HUDEP-2 (cell line): ENCODE data around the gene POLR1H.
"Not testable (repeated sequence)": the region's sequence is repeated elsewhere in the genome, so short reads cannot be mapped to it uniquely, and the experiment has no call there.

Source experiments
- DNase-seq, 76 experiments: peaks; one replicate each; lab custom pipeline; 2025; ENCODE audit not compliant: unreplicated experiment in 76 of 76; lab: John Stamatoyannopoulos, UW

POLR1H gene, protein sequence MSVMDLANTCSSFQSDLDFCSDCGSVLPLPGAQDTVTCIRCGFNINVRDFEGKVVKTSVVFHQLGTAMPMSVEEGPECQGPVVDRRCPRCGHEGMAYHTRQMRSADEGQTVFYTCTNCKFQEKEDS

DNA sequence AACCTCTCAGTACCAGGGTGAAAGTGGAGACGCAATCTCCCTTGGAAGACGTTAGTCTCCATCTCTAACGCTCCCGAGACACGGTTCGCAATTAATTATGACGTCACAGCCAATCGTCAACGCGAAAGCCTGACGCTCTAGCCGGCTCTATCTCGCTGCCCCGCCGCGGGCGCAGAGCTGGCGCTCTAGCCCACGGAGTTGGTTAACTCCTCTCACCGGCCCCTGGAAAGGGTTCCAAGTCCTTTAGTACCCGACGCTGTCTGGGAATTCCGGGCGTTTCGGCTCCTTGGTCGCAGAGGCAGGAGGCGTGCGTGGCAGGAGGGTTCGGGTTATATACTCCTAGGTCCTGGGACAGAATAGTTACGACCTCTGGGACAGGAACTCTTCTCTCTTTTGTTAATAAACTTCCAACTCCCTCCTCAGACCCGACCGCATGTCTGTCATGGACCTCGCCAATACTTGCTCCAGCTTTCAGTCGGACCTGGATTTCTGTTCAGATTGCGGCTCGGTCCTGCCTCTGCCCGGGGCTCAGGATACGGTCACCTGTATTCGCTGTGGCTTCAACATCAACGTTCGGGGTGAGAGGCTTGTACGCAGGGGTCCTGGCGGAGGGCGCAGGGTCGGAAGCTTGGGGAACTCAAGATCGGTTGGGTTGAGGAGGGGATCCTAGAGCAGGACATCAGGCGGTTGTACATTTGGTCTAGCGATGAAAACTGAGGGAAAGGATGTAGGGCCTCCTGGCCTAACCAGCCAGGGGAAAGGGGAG lies at the start of gene POLR1H:
Gene POLR1H, plus strand, starts transcription at position 174 of the 766 bp plus-strand sequence. Its CDS starts 260 bp downstream, at position 434.
- DNase-seq = peak in 74 of 76 experiments; percentile 58 to 97 (median 90)

DNA sequence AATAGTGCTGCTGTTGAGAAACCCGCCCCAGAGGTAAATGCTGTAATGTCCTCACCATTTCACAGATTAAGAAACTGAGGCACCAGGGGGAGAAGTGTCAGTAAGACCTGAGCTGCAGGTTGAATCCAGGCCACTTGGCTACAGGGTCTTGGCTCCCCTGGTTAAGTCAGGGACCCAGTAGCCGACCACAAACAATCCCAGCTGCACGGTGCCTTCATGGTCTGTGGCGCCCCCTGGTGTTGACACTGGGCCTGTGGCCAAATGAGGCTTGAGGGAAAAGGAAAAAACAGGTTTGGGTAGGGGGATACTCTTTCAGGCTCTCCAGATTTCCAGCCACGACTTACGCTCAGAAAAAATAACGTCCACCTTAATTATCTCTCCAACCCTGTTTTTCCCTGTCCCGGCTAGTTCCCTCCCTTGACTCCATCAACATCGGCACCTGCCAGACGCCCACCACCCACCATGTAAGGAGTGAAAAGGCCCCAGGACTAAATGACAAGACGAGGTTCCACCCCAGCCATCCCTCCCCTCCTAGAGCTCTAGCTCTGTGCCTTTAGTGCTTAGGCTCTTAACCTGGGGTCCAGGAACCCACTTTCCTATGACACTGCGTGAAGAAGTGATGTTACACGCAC lies 47.7 kb upstream of the POLR1H start:
- DNase-seq = peak in 14 of 76 experiments; percentile 3 to 24 (median 17)

- no peak for DNase-seq
These were observed 41.2 kb upstream of the POLR1H start for GRCh38 chr6:30019819-30020218.

DNA sequence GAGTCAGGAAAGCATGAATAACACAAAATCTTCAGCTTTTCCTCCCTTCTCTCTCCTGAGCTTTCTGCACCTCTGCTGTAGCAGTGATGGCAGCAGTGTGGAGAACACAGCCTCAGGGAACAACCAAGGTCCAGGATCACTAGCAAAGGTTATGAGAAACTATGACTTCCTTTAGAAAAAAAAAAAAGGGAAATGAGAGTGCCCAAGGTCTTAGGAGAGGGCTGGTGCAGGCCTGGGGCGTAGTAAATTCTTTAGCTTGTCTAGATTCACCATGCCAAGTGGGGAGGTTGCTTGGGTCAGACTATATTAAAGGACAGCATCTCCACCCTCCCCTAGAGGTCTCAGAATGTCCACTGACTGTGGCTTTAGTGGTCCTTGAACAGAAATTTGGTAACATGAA lies 40.4 kb upstream of the POLR1H start:
- no peak for DNase-seq

DNA sequence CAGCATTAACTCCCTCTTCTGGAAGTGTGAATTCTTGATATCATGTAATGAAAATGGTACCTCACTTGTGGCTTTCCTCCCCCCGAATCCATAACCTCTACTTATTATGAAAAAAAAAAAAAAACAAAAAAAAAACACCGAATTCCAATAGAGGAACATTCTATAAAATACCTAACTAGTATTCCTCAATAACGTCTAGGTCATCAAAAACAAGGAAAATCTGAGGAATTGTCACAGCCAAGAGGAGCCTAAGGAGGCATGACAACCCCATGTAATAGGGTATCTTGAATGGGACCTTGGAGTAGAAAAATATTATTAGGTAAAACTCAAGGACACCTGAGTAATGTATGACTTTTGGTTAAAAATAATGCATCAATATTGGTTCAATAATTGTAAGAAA lies 38.9 kb upstream of the POLR1H start:
- DNase-seq = no peak

DNA sequence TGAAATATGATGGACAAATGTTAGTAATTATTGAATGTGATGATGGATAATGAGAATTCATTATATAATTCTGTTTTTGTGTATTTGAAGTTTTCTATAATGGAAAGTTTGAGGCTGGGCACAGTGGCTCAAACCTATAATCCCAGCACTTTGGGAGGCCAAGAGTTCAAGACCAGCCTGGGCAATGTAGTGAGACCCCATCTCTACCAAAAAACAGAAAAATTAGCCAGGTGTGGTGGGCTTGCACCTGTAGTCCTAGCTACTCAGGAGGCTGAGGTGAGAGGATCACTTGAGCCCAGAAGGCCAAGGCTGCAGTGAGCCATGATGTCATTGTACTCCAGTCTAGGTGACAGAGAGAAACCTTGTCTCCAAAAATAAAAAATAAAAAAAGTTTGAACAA lies 38.4 kb upstream of the POLR1H start:
- DNase-seq = not testable (repeated sequence)

GRCh38 chr6:30025186-30025585 lies 35.9 kb upstream of the POLR1H start:
- DNase-seq = no peak

- no peak for DNase-seq
These were observed 31.5 kb upstream of the POLR1H start for GRCh38 chr6:30029588-30029987.

DNA sequence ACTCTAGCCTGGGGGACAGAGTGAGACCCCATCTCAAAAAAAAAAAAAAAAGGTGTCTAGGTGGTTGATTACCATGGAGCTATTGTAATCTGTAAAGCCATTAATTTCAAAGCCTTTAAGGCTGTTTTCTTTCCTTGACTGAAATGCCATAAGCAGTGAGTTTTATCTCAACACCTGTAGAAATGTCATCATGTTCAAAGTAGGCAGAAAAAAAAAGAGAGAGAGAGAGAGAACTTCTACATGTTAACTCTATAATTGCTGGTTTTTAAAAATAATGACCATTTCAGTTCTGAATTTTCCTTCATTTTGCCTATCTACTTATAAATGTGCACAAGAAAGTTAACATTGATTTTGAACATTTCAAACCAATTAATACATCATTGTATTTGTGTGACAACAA lies 29.7 kb upstream of the POLR1H start:
- no peak for DNase-seq

- DNase-seq = not testable (repeated sequence)
These were observed 27.6 kb upstream of the POLR1H start for GRCh38 chr6:30033440-30033839.

DNA sequence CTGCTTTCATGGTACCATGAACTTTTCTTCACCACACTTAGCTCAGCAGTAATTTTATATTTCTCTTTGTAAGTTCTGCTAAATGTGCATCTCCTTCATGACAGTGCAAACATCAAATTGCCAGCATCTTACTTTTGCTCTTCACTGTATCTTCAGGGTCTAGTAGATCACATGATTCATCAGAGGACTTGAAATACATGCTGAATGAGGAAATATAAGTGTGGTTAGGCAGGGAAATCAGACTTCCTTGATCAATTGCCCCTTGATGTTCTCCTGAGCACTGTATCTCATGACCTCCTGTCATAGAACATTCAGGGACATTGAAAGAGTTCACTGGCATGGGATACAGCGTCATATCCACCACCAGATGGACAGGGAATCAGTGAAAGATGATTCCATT lies 25.3 kb upstream of the POLR1H start:
- no peak for DNase-seq

DNA sequence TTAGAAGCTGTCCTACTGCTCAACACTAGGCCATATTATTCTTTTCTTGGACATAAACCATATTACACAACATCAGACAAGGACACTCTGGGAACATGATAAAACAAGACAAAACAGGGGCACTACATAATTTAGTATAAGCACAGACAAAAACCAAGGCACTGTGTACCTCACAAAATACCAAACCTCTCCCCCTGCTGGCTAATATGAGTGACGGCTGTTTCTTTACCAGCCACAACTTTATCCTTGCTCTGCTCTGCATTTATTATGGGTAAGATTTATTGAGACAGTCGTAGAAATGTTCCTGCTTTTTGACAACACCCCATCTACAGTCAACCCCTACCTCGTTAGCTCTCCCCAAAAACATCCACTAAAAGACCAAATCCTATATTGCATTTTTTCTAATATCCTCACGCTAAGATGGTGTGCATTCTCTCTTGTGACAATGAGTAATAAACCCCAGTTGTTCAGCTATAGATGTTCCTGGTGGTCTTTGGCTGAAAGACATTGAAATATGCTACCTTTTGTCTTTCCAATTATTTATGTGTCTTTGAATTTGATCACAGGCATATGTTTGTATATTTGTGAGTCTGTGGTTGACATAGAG lies 23.8 kb upstream of the POLR1H start:
- DNase-seq = peak in 7 of 76 experiments; percentile 4 to 33 (median 23)

- no peak for DNase-seq
These were observed 19.8 kb upstream of the POLR1H start for GRCh38 chr6:30041221-30041620.

- DNase-seq = no peak
These were observed 19.2 kb upstream of the POLR1H start for GRCh38 chr6:30041821-30042220.

DNA sequence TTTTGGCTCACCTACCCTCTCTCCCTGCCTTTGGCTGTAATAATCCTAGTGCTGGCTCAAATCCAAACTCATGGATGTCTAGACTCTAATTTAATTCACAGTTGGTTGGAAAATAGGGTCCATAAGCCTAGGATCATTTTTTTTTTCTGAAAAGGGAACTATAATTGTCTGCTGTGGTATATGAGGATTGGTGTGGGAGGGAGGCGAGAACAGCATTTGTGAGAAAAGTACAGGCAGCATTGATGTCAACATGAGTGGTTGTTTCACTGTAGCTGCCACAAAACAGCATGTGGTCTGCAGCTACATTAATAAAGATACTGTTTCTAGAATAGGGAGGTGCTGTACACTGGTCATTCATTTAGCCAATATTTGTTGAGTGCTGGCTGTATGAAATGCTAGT lies 18.6 kb upstream of the POLR1H start:
- no peak for DNase-seq

- DNase-seq = no peak
These were observed 18.2 kb upstream of the POLR1H start for GRCh38 chr6:30042914-30043313.

DNA sequence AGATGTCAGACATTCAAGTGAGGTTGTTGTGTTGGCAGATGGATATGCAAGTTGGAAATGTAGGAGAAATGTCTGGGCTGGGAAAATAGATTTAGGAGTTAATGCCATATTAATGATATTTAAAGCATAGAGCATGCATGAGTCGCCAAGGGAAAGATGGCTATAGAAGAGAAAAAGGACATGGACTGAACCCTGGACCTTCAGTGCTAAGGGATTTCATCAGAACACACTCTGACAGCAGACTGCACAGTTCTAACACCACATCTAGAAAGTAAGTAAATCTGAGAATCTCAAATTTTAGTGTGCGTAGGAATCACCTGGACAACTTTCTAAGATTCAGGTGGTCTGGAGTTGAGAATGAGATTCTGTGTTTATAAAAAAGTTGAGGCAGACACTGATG lies 17.3 kb upstream of the POLR1H start:
- DNase-seq = no peak

DNA sequence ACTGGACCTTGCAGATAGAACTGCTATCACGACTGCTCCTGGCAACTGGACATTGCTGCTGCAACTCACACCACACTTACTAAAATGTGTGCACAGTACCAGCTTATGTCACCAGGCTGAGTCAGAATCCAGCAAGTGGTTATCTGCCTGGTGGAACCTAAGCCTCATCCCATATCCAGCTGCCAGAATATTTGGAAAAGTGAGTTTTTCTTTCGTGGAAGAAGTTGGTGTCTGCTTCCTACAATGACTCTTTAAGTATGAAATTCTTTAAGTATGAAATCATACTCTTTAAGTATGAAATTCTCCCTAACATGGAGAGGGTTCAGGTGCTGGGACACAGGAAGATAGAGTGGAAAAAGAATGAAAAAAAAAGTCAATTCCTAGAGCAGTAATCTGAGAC lies 16.4 kb upstream of the POLR1H start:
- DNase-seq = peak in 1 of 76 experiments; percentile 4

- DNase-seq = peak in 46 of 76 experiments; percentile 4 to 65 (median 25)
These were observed 13.8 kb upstream of the POLR1H start for GRCh38 chr6:30047220-30047619.

- no peak for DNase-seq
These were observed 7.4 kb upstream of the POLR1H start for GRCh38 chr6:30053682-30054081.

DNA sequence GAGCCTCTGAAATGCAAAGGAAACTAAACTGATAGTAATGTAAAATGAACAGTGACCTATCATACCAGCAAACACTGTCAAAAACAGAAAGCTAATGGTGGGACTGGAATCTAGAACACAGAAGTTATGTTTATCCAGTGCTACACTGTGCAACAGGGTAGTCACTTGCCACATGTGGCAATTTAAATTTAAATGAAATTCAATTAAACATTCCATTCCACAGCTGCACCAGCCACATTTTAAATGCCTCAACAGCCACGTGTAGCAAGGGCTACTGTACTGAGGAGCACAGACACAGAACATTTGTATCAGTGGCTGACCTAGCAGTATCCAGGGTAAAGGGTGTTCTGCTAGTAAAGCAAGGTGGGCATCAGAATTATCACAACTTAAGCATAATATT lies 5.6 kb upstream of the POLR1H start:
- DNase-seq = no peak
